T1000 (cell line): ENCODE measurements around the gene FBXL17.

ENCODE experiments used
- DNase-seq: peaks from one replicate; lab custom pipeline; 2025; ENCODE audit warnings: mixed read lengths; lab: John Stamatoyannopoulos, UW

Gene FBXL17

GRCh38 chr5:107858324-107858723 lies 523.6 kb downstream of the FBXL17 start:
- DNase-seq = no peak

GRCh38 chr5:107857785-107858184 lies 524.1 kb downstream of the FBXL17 start:
- DNase-seq = no peak

DNA sequence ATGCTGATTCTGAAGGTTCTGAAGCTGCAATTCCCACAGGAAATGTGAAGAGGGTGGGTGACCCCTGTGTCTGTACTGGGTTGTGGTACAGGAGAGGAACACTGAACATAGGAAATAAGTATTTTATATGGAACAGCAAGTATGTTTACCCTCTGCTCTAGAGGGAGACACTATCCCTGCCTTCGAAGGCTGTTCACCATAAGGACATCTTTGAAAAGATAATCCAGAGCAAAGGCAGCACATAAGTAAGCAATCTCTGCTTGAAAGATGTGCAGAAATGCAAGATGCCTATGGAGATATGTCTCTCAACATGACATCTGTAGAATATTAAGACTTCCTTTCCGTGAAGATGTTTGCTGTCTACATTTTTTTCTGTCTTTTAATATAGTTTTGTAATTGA lies 526.7 kb downstream of the FBXL17 start:
- DNase-seq = no peak

- no peak for DNase-seq
Observed at GRCh38 chr5:107853696-107854095, 528.2 kb downstream of the FBXL17 start.

- DNase-seq = no peak
Observed at GRCh38 chr5:107853031-107853430, 528.9 kb downstream of the FBXL17 start.

GRCh38 chr5:107849118-107849517 lies 532.8 kb downstream of the FBXL17 start:
- DNase-seq = no peak

- no peak for DNase-seq
Observed at GRCh38 chr5:107840592-107840991, 541.3 kb downstream of the FBXL17 start.

- no peak for DNase-seq
Observed at GRCh38 chr5:107840161-107840560, 541.7 kb downstream of the FBXL17 start.

DNA sequence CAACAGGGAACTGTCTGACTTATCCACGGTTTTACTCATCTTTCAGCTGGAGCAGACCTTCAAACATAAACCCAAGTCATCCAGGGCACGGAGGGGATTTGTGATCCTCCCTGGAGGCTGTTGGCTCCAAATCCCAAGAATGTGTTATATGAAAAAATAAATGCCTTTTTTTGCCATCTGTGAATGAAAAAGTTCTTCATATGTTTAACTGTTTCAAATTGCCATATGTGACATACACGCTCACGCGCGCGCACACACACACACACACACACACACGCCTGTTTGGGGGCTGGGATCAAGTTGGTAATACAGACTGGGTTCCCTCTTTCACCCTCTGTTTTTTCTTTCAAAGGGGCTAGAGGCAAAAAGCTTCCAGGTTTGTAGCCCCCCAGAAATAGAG lies 546.8 kb downstream of the FBXL17 start:
- DNase-seq = no peak

DNA sequence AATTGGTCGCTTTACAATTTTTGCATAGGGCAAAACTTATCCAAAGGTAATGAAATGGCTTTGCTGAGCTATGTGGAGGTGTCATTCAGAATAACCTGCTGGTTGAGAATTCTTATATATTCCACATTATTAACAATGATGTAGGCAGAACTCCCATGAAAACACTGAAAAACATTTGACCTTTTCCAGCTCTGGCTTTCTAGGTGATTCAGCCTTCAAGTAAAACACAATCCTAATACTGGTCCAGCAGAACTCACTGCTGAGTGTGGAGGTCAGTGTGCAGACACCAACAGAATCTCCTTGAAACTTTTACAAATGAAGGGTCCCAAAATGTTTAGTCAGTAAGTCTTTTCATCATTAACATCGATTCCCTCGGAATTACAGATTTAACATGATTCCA lies 549.2 kb downstream of the FBXL17 start:
- no peak for DNase-seq

- no peak for DNase-seq
Observed at GRCh38 chr5:107831612-107832395, 550.1 kb downstream of the FBXL17 start.

DNA sequence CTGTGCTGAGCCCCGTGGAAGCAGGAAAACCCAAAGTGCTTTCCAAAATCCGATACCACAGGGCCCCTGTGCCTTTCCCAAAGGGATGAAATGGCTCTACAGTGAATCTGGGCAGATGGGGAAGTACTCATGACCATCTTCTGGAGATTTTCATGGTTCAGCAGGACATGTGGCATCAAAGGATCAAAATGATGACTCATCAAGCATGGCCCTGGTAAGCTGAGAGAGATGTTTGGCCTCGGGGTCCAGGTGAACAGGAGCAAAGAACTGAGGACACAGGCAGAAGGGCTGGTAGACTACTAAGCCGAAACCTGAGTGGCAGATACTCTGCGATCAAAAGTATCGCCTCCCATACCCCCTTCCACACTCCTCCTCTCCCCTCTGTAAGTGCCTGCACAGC lies 551.1 kb downstream of the FBXL17 start:
- DNase-seq = no peak

DNA sequence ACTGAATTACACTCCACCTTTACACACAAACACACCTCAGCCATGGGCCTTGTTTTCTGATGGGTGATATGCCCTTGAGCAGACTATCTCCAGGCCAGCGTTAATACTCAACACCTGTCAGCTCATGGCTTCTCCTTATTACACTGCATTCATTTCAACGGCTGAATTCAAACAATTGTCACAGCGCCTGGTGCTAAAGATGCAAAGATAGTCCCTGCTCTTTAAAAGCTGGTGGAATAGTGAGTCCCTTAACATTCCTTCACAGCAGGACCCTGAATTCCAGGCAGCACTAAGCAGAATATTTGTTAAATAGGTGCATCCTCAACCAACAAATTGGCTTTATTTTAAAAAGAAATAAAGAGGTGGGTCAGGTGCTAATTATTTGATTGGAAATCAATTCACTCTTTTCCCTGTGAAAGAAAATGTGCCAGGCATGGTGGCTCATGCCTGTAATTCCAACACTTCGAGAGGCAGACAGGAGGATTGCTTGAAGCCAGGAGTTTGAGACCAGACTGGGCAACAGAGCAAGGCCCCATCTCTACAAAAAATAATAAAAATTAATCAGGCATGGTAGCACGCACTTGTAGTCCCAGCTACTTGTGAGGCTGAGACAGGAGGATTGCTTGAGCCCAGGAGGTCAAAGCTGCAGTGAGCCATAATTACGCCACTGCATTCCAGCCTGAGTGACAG lies 555.4 kb downstream of the FBXL17 start:
- DNase-seq = no peak

DNA sequence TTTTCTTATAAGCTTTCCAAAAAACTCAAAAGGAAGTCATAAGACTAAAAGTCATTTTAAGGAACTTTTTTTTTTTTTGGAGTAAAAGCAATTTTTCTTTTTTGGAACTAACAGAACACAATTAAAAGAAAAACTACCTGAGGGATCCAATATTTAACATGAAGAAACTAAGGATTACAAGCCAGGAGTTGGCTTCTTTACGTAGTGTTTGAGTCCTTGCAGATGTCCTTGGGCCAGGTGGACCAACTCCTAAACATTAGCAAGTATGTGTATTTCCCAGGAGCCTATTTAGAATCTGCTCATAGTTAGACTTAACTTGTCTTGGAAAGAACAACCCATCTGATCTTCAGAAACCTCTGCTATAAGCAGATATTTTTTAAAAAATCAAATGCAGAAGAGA lies 557.1 kb downstream of the FBXL17 start:
- no peak for DNase-seq

DNA sequence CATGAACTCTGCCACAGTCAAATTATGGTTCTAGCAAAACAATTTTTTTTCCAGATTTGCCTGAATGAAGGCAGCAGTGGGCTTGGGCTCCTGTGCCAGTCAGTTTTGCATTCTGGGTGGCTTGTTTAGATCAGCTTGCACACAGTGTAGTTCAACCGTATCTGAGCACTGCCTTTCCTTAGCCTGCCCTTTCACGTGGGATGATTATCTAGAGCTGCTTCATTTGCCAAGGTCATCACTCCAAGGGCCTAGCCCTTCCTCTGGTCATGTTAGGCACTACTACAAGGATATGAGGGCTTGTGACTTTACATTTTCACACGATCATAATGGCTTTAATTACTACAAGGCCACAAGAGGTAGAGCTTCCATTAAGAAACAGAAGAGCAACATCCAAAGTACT lies 560.6 kb downstream of the FBXL17 start:
- no peak for DNase-seq

GRCh38 chr5:107820429-107820828 lies 561.5 kb downstream of the FBXL17 start:
- DNase-seq = no peak

DNA sequence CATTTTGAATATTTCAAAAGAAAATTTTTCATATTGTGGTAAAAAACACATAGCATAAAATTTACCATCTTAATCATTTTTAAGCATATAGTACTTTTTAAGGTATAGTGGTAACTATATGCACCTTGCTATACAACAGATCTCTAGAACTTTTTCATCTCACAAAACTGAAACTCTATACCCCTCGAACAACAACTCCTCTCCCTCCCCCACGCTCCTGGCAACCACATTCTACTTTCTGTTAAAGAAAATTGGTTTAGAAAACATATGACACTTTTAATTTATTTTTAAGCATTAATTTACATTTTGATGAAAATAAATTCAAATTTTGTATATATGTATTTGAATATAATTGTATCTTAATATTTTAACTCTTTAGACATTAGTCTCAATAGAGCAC lies 563.9 kb downstream of the FBXL17 start:
- DNase-seq = no peak

DNA sequence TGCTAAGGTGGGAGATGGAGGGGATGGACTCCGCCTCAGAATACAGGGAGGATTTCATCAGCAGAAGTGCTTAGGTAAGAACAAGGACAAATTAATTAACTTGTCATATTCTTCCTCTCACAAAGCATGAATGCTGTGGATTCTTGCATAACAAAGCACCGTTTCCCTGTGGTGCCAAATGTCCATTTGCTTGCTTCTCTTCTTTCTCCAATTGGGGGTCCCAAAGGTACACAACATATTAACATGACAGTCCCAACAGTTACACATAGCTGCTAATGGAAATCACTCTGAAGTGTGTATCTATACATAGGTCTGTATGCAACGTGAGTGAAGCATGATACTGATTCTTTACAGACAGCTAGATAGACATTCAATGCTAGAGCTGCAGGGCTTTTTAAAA lies 564.5 kb downstream of the FBXL17 start:
- no peak for DNase-seq

- DNase-seq = no peak
Observed at GRCh38 chr5:107815109-107815508, 566.8 kb downstream of the FBXL17 start.

GRCh38 chr5:107814183-107814827 lies 567.6 kb downstream of the FBXL17 start:
- no peak for DNase-seq

DNA sequence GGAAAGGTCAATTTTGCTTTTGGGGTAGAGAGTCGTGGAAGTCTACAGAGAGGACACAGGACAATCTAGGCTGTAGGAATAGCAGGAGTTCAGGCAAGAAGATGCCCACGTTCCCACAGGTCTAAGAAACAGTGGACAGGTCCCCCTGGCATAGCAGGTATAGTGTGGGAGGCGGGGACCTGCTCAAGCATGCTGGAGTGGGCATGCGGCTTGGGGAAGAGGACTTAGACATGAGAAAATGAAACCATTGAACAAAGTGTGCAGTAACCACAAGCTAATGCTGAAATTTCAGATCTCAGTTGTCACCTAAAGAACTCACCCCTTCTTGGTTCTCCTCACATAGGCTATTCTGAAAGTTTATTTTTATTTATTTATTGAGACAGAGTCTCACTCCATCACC lies 568.3 kb downstream of the FBXL17 start:
- no peak for DNase-seq

DNA sequence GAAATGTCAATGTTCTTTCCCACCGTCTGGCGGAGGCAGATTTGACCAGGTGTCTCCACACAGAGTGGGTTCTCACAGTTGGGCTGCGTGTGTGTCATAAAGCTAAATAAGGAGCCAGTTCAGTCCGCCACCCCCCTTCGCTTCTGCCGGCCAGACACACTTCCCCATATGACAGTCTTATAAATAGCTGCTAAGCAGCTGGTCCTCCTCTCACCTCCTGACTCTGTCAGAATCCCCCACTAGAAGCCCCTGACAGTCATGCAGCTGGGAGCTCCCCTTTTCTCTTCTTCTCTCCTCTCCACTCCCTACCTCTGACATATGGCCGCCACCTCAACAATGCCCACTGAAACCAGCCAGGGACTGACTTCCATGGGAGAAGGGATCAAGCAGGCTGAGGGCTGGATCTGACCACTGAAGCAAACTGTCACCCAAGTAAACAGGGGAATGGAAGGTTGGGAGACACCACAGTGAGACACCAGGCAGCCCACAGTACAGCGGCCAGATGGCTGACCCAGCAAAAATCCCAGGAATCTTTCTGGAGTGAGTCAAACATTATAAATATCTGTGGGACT lies 569.2 kb downstream of the FBXL17 start:
- no peak for DNase-seq
